Activated naive CD8-positive, alpha-beta T cell treated with anti-CD3 and anti-CD28 coated beads for 36 hours (primary cell): ENCODE data around the gene MAP2K6. TPM values are rescaled to one million over a fixed set of nuclear protein-coding genes. Genes with fewer than 3 reads are reported as not detected.

Source experiments
- DNase-seq: peaks from one replicate; pipeline ENCODE4 v3.0.0; 2021
- H3K27ac Mint-ChIP-seq: one replicate; pipeline ENCODE4 v1.8.0; 2022; ENCODE audit warnings: mild to moderate bottlenecking, moderate library complexity, mixed read lengths
- H3K27me3 Mint-ChIP-seq: one replicate; pipeline ENCODE4 v1.8.0; 2022; ENCODE audit warnings: mild to moderate bottlenecking, mixed read lengths
- H3K36me3 Mint-ChIP-seq: one replicate; pipeline ENCODE4 v1.8.0; 2021; ENCODE audit warnings: mild to moderate bottlenecking, mixed read lengths
- H3K4me1 Mint-ChIP-seq: one replicate; pipeline ENCODE4 v1.8.0; 2021; ENCODE audit warnings: mixed read lengths
- H3K4me3 Mint-ChIP-seq: one replicate; pipeline ENCODE4 v1.8.0; 2022; ENCODE audit warnings: mild to moderate bottlenecking, moderate library complexity, mixed read lengths
- H3K9me3 Mint-ChIP-seq: one replicate; pipeline ENCODE4 v1.8.0; 2022; ENCODE audit warnings: mixed read lengths
- total RNA-seq, 2 experiments: library from RNA; stranded (reverse); gene quantifications; one replicate each; pipeline ENCODE4 v1.2.3, GENCODE V29; 2021

The MAP2K6 gene
- total RNA-seq, 2 experiments from 2014 or later, result 2.7 to 2.9 TPM

- Mint-ChIP-seq H3K4me3 (no peak overlapping the region), H3K4me1 (peaks cover 8% of the 10 kb centered on the region), H3K9me3 (no peaks in the 10 kb centered on the region), H3K27me3 (no peaks in the 10 kb centered on the region), H3K36me3 (peaks cover 19% of the 10 kb centered on the region), H3K27ac (no peak overlapping the region)
- DNase-seq, result no peak
These were observed 125.4 kb downstream of the MAP2K6 start for GRCh38 chr17:69539781-69540319.

- no peak for DNase-seq
- Mint-ChIP-seq H3K4me3 (no peak overlapping the region), H3K36me3 (peaks cover 19% of the 10 kb centered on the region), H3K27ac (no peak overlapping the region), H3K27me3 (no peaks in the 10 kb centered on the region), H3K9me3 (no peaks in the 10 kb centered on the region), H3K4me1 (peaks cover 8% of the 10 kb centered on the region)
These were observed 125.9 kb downstream of the MAP2K6 start for GRCh38 chr17:69540356-69540755.

- H3K4me1 Mint-ChIP-seq, result no peaks in the 10 kb centered on the region
- no peak for DNase-seq
- H3K4me3 Mint-ChIP-seq, result no peak overlapping the region
- H3K27ac Mint-ChIP-seq, result no peak overlapping the region
- no peaks in the 10 kb centered on the region for H3K27me3 Mint-ChIP-seq
- H3K9me3 Mint-ChIP-seq, result peaks cover 2% of the 10 kb centered on the region
- H3K36me3 Mint-ChIP-seq, result peaks cover 14% of the 10 kb centered on the region
These were observed 132.7 kb downstream of the MAP2K6 start for GRCh38 chr17:69547230-69547629.

GRCh38 chr17:69547947-69548346 is 133.4 kb downstream of the MAP2K6 start:
- no peaks in the 10 kb centered on the region for H3K4me1 Mint-ChIP-seq
- no peak overlapping the region for H3K27ac Mint-ChIP-seq
- H3K36me3 Mint-ChIP-seq, result peaks cover 15% of the 10 kb centered on the region
- H3K9me3 Mint-ChIP-seq, result peaks cover 2% of the 10 kb centered on the region
- H3K27me3 Mint-ChIP-seq, result no peaks in the 10 kb centered on the region
- no peak for DNase-seq
- H3K4me3 Mint-ChIP-seq, result no peak overlapping the region

GRCh38 chr17:69551212-69552010 is 136.9 kb downstream of the MAP2K6 start:
- H3K9me3 Mint-ChIP-seq, result peaks cover 2% of the 10 kb centered on the region
- no peaks in the 10 kb centered on the region for H3K4me1 Mint-ChIP-seq
- no peak for DNase-seq
- no peak overlapping the region for H3K4me3 Mint-ChIP-seq
- no peak overlapping the region for H3K27ac Mint-ChIP-seq
- no peaks in the 10 kb centered on the region for H3K27me3 Mint-ChIP-seq
- peaks cover 15% of the 10 kb centered on the region for H3K36me3 Mint-ChIP-seq

- Mint-ChIP-seq H3K27me3 (no peaks in the 10 kb centered on the region), H3K4me3 (no peak overlapping the region), H3K36me3 (peaks cover 11% of the 10 kb centered on the region), H3K9me3 (peaks cover 2% of the 10 kb centered on the region), H3K27ac (no peak overlapping the region), H3K4me1 (no peaks in the 10 kb centered on the region)
- no peak for DNase-seq
These were observed 138.6 kb downstream of the MAP2K6 start for GRCh38 chr17:69552986-69553667.

GRCh38 chr17:69555056-69555455 is 140.6 kb downstream of the MAP2K6 start:
- Mint-ChIP-seq H3K27me3 (no peaks in the 10 kb centered on the region), H3K36me3 (peaks cover 11% of the 10 kb centered on the region)

GRCh38 chr17:69557339-69557738 is 142.8 kb downstream of the MAP2K6 start:
- Mint-ChIP-seq H3K27ac (no peak overlapping the region), H3K4me1 (no peaks in the 10 kb centered on the region), H3K4me3 (no peak overlapping the region), H3K36me3 (peaks cover 7% of the 10 kb centered on the region), H3K27me3 (no peaks in the 10 kb centered on the region), H3K9me3 (no peaks in the 10 kb centered on the region)
- DNase-seq, result no peak

More at GRCh38 chr17:69555056-69555455, 140.6 kb downstream of the MAP2K6 start:
- Mint-ChIP-seq H3K27ac (no peak overlapping the region), H3K9me3 (peaks cover 2% of the 10 kb centered on the region), H3K4me1 (no peaks in the 10 kb centered on the region), H3K4me3 (no peak overlapping the region)
- DNase-seq, result no peak

GRCh38 chr17:69558796-69559195 is 144.3 kb downstream of the MAP2K6 start:
- H3K27me3 Mint-ChIP-seq, result no peaks in the 10 kb centered on the region
- DNase-seq, result no peak
- H3K4me3 Mint-ChIP-seq, result no peak overlapping the region
- H3K27ac Mint-ChIP-seq, result no peak overlapping the region
- H3K4me1 Mint-ChIP-seq, result no peaks in the 10 kb centered on the region
- H3K9me3 Mint-ChIP-seq, result no peaks in the 10 kb centered on the region
- H3K36me3 Mint-ChIP-seq, result no peaks in the 10 kb centered on the region

GRCh38 chr17:69560987-69561441 is 146.5 kb downstream of the MAP2K6 start:
- H3K36me3 Mint-ChIP-seq, result no peaks in the 10 kb centered on the region
- no peaks in the 10 kb centered on the region for H3K4me1 Mint-ChIP-seq
- H3K4me3 Mint-ChIP-seq, result no peak overlapping the region
- no peaks in the 10 kb centered on the region for H3K9me3 Mint-ChIP-seq
- no peak for DNase-seq
- H3K27ac Mint-ChIP-seq, result no peak overlapping the region
- no peaks in the 10 kb centered on the region for H3K27me3 Mint-ChIP-seq

GRCh38 chr17:69561462-69561861 is 147.0 kb downstream of the MAP2K6 start:
- no peaks in the 10 kb centered on the region for H3K9me3 Mint-ChIP-seq
- no peaks in the 10 kb centered on the region for H3K4me1 Mint-ChIP-seq
- H3K36me3 Mint-ChIP-seq, result no peaks in the 10 kb centered on the region
- no peaks in the 10 kb centered on the region for H3K27me3 Mint-ChIP-seq
- H3K27ac Mint-ChIP-seq, result no peak overlapping the region
- H3K4me3 Mint-ChIP-seq, result no peak overlapping the region
- DNase-seq, result no peak

- Mint-ChIP-seq H3K27me3 (no peaks in the 10 kb centered on the region), H3K4me1 (peaks cover 4% of the 10 kb centered on the region), H3K36me3 (no peaks in the 10 kb centered on the region), H3K27ac (no peak overlapping the region), H3K9me3 (no peaks in the 10 kb centered on the region), H3K4me3 (no peak overlapping the region)
- no peak for DNase-seq
These were observed 150.9 kb downstream of the MAP2K6 start for GRCh38 chr17:69565447-69565846.

GRCh38 chr17:69567130-69567529 is 152.6 kb downstream of the MAP2K6 start:
- no peak for DNase-seq
- Mint-ChIP-seq H3K4me1 (peaks cover 4% of the 10 kb centered on the region), H3K27me3 (no peaks in the 10 kb centered on the region), H3K27ac (no peak overlapping the region), H3K9me3 (no peaks in the 10 kb centered on the region), H3K36me3 (no peaks in the 10 kb centered on the region), H3K4me3 (no peak overlapping the region)

GRCh38 chr17:69572747-69573146 is 158.2 kb downstream of the MAP2K6 start:
- no peak for DNase-seq
- no peaks in the 10 kb centered on the region for H3K36me3 Mint-ChIP-seq
- H3K4me1 Mint-ChIP-seq, result peaks cover 4% of the 10 kb centered on the region
- no peak overlapping the region for H3K4me3 Mint-ChIP-seq
- peaks cover 6% of the 10 kb centered on the region for H3K27me3 Mint-ChIP-seq
- no peaks in the 10 kb centered on the region for H3K9me3 Mint-ChIP-seq
- H3K27ac Mint-ChIP-seq, result no peak overlapping the region

- no peak for DNase-seq
- H3K9me3 Mint-ChIP-seq, result no peaks in the 10 kb centered on the region
- H3K4me1 Mint-ChIP-seq, result peaks cover 4% of the 10 kb centered on the region
- H3K36me3 Mint-ChIP-seq, result no peaks in the 10 kb centered on the region
- H3K4me3 Mint-ChIP-seq, result no peak overlapping the region
- no peak overlapping the region for H3K27ac Mint-ChIP-seq
- peaks cover 6% of the 10 kb centered on the region for H3K27me3 Mint-ChIP-seq
These were observed 158.9 kb downstream of the MAP2K6 start for GRCh38 chr17:69573396-69573795.
